ENCODE measurements around the gene CTXND2.
"Not testable (repeated sequence)": the region's sequence is repeated elsewhere in the genome, so short reads cannot be mapped to it uniquely, and the experiment has no call there.

- not testable (repeated sequence) for TF ChIP-seq CTCF, POLR2A, EP300 (IDR thresholded peaks at IDR 0.05)
Measured at GRCh38 chr1:150878931-150879330, 8.0 kb upstream of the CTXND2 start.

Data from stomach (tissue), 4 donors.